Lung (tissue), 12 donors: ENCODE measurements around the gene ZNF638. TPM values are rescaled to one million over a fixed set of nuclear protein-coding genes. Genes with fewer than 3 reads are reported as not detected.
"Not testable (repeated sequence)": the region's sequence is repeated elsewhere in the genome, so short reads cannot be mapped to it uniquely, and the experiment has no call there.

Source experiments
- ATAC-seq: fragments of 200-7000 bp; cut with Tn5 transposase; one replicate; pipeline ENCODE4 v1.9.1; 2020; ENCODE audit warnings: moderate number of reproducible peaks; ENCODE audit not compliant: insufficient read depth, low FRiP score
- DNase-seq, 3 donors: peaks; one replicate each; pipeline ENCODE4 v3.0.0-alpha.2; 2013 to 2017
- H3K27ac ChIP-seq, 2 donors: one replicate each; pipeline ENCODE4 v1.5.1; 2013; ENCODE audit warnings: mild to moderate bottlenecking in 2 of 2, moderate library complexity in 2 of 2, control low read depth in 1 of 2, inconsistent platforms in 1 of 2, low read depth in 1 of 2, low read length in 1 of 2
- H3K27me3 ChIP-seq, 3 donors: one replicate each; pipeline ENCODE4 v1.5.1; 2013; ENCODE audit warnings: low read length in 2 of 3; ENCODE audit not compliant: control insufficient read depth in 3 of 3, insufficient read depth in 3 of 3
- H3K36me3 ChIP-seq, 4 donors: one replicate each; pipeline ENCODE4 v1.5.1; 2013; ENCODE audit warnings: low read length in 4 of 4, mild to moderate bottlenecking in 1 of 4, moderate library complexity in 1 of 4; ENCODE audit not compliant: control insufficient read depth in 4 of 4, insufficient read depth in 4 of 4
- H3K4me1 ChIP-seq, 5 donors: one replicate each; pipeline ENCODE4 v1.5.1; 2013; ENCODE audit warnings: low read length in 5 of 5, mild to moderate bottlenecking in 2 of 5, moderate library complexity in 1 of 5; ENCODE audit not compliant: control insufficient read depth in 5 of 5, insufficient read depth in 5 of 5
- H3K4me3 ChIP-seq: one replicate; pipeline ENCODE4 v1.5.1; 2013; ENCODE audit warnings: mild to moderate bottlenecking, control low read depth, moderate library complexity
- H3K9ac ChIP-seq, 2 donors: one replicate each; pipeline ENCODE4 v1.5.1; 2013; ENCODE audit warnings: low read length in 2 of 2, control low read depth in 1 of 2; ENCODE audit not compliant: insufficient read depth in 1 of 2
- H3K9me3 ChIP-seq, 4 donors: one replicate each; pipeline ENCODE4 v1.5.1; 2013; ENCODE audit warnings: low read length in 3 of 4, mild to moderate bottlenecking in 1 of 4, moderate library complexity in 1 of 4; ENCODE audit not compliant: control insufficient read depth in 4 of 4, insufficient read depth in 3 of 4
- WGBS, 2 donors: extraction: QIAGEN DNeasy Blood & Tissue Kit; methylation state at CpG; one replicate each; pipeline ENCODE4 v1.1.7; 2013; 5-methylcytosine and 5-hydroxymethylcytosine counted together
- polyA plus RNA-seq, 2 donors: library from polyadenylated mRNA; stranded (reverse); fragments of 200-250 nt; gene quantifications; one replicate each; pipeline ENCODE4 v1.2.1, GENCODE V29; 2013
- total RNA-seq, 2 donors: library from RNA; depleted of rRNA in 1 of 2; stranded (reverse); fragments of >200 nt in 1 of 2; gene quantifications; one replicate each; pipeline ENCODE4 v1.2.1, GENCODE V29; 2014 to 2021
- TF ChIP-seq, protein P1 (sequence below): IDR thresholded peaks from 2 replicates; pipeline ENCODE4 v1.5.1; 2012; ENCODE audit warnings: mild to moderate bottlenecking; ENCODE audit errors: control extremely low read depth, extremely low read depth
- donor health status: control.
- donor health status: control.
- donor health status: Bipolar disorder and iron deficiency.
- donor health status: healthy.
- donor health status: DM: yes; HTN: yes; CAD: no.

ZNF638 gene
- total and polyA plus RNA-seq, 4 donors = 45.1 to 371 (median 105) TPM

- WGBS, 2 donors = 90 to 98% methylated on average over 9 of the region's 9 CpGs
- Histone ChIP-seq H3K4me1 (peaks cover 0 to 3% (median 0%) of the 10 kb centered on the region in 5 donors), H3K4me3 (no peak overlapping the region), H3K36me3 (no peaks in the 10 kb centered on the region), H3K27ac (no peak overlapping the region), H3K27me3 (peaks cover 0 to 3% (median 0%) of the 10 kb centered on the region in 3 donors), H3K9ac (no peak overlapping the region), H3K9me3 (peaks cover 0 to 8% (median 0%) of the 10 kb centered on the region in 4 donors)
- ATAC-seq = no peak
- DNase-seq = no peak
- TF ChIP-seq, protein P1, sequence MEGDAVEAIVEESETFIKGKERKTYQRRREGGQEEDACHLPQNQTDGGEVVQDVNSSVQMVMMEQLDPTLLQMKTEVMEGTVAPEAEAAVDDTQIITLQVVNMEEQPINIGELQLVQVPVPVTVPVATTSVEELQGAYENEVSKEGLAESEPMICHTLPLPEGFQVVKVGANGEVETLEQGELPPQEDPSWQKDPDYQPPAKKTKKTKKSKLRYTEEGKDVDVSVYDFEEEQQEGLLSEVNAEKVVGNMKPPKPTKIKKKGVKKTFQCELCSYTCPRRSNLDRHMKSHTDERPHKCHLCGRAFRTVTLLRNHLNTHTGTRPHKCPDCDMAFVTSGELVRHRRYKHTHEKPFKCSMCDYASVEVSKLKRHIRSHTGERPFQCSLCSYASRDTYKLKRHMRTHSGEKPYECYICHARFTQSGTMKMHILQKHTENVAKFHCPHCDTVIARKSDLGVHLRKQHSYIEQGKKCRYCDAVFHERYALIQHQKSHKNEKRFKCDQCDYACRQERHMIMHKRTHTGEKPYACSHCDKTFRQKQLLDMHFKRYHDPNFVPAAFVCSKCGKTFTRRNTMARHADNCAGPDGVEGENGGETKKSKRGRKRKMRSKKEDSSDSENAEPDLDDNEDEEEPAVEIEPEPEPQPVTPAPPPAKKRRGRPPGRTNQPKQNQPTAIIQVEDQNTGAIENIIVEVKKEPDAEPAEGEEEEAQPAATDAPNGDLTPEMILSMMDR = no peak
These were observed 18.4 kb upstream of the ZNF638 start for GRCh38 chr2:71313016-71313766.

DNA sequence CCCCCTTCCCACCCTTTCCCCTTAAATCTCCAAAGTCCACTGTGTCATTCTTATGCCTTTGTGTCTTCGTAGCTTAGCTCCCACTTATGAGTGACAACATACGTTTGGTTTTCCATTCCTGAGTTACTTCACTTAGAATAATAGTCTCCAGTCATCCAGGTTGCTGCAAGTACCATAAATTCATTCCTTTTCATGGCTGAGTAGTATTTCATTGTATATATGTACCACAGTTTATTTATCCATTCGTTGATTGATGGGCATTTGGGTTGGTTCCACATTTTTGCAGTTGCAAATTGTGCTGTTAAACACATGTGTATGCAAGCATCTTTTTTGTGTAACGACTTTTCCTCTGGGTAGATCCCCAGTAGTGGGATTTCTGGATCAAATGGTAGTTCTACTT, 14.5 kb upstream of the ZNF638 start:
- Histone ChIP-seq H3K27ac (no peak overlapping the region), H3K9me3 (peaks cover 0 to 8% (median 0%) of the 10 kb centered on the region in 4 donors), H3K4me1 (peaks cover 0 to 3% (median 0%) of the 10 kb centered on the region in 5 donors), H3K27me3 (peaks cover 0 to 3% (median 0%) of the 10 kb centered on the region in 3 donors), H3K9ac (no peak overlapping the region), H3K36me3 (no peaks in the 10 kb centered on the region), H3K4me3 (no peak overlapping the region)
- DNase-seq (no peak), ATAC-seq (no peak)
- WGBS, 2 donors = 87 to 93% methylated on average over 4 of the region's 4 CpGs
- TF ChIP-seq, protein P1 = no peak

DNA sequence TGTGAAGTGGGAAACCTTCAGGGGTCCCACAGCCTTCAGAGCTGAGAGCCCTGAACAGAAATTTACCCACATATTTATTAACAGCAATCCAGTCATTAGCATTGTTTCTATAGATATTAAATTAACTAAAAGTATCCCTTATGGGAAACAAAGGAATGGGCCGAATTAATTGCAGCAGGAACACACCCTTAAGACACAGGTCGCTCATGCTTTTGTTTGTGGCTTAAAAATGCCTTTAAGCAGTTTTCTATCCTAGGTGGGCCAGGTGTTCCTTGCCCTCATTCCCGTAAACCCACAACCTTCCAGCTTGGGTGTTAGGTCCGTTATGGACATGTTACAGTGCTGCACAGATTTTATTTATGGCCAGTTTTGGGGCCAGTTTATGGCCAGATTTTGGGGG, 13.7 kb upstream of the ZNF638 start:
- not testable (repeated sequence) for H3K27ac ChIP-seq, H3K4me3 ChIP-seq, H3K9me3 ChIP-seq, H3K9ac ChIP-seq, ATAC-seq, H3K4me1 ChIP-seq, DNase-seq, H3K36me3 ChIP-seq, H3K27me3 ChIP-seq
- WGBS, 2 donors = 92 to 97% methylated on average over 4 of the region's 4 CpGs

GRCh38 chr2:71323386-71323785, 8.2 kb upstream of the ZNF638 start:
- Histone ChIP-seq H3K9ac (no peak overlapping the region), H3K36me3 (no peaks in the 10 kb centered on the region), H3K4me1 (no peaks in the 10 kb centered on the region), H3K9me3 (peaks cover 0 to 4% (median 0%) of the 10 kb centered on the region in 4 donors), H3K4me3 (no peak overlapping the region), H3K27me3 (peaks cover 0 to 3% (median 0%) of the 10 kb centered on the region in 3 donors), H3K27ac (no peak overlapping the region)
- DNase-seq (no peak), ATAC-seq (no peak)
- TF ChIP-seq, protein P1 = no peak
- WGBS, 2 donors = 94 to 100% methylated on average over 6 of the region's 6 CpGs
